ENCODE results near the gene PUS1. TPM values are rescaled to one million over a fixed set of nuclear protein-coding genes. Genes with fewer than 3 reads are reported as not detected.
A peak's percentile ranks its signal among the peaks of the same experiment; 100 is the strongest.

The PUS1 gene
- total and polyA plus RNA-seq, 9 of the 15 experiments (the other 6 are each of a cell fraction or from before 2014, with no cell fraction given) = 1.9 to 90.8 (median 30.0) TPM

DNA sequence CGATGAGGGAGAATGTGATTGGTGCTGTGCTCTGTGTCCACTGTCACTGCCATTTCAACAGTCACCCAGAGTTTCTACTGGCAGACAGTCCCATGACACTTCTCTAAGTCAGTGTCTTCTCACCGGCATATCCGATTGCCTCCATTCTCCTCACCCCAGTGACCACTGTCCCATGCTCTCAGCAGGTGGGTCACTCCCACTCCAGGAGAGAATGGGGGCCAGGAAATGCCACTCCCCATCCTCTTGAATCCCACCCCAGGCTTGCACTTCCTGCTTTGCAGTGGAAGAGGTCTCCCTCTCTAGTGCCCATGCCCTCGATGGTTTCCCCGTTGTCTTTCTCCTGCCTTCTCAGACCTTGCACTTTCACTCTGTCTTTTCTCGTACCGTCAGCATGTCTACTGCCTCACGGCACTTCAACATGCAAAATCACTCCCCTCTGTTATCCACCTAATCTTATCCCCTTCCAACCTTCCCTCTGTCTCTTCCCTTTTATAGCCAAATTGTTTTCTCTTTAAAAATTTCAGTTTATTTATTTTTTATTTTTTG is 18.5 kb downstream of the PUS1 start:
- BruUV-seq (replicated peaks) = no TSS peak
- ATAC-seq = no peak
- Histone ChIP-seq H3K27ac (ENCODE audit: extremely low read depth, low read depth, low read length) (peak overlapping the region; percentile 30; the same call in 1 of the 3 replicates), H3K4me2 (ENCODE audit: insufficient read depth, low read length) (peak overlapping the region; percentile 58), H3K79me2 (ENCODE audit: control insufficient read depth, insufficient read depth, low read length) (peaks cover 27% of the 10 kb centered on the region), H3K4me1 (replicated peaks in 1 of 2; ENCODE audit: control insufficient read depth in 2 of 2, insufficient read depth in 2 of 2, low read length in 2 of 2) (peaks cover 15 to 50% of the 10 kb centered on the region in 2 experiments), H4K20me1 (replicated peaks; ENCODE audit: control insufficient read depth, insufficient read depth, low read length) (no peaks in the 10 kb centered on the region; the same call in 1 of the 2 replicates), H3K36me3 (ENCODE audit: control insufficient read depth, insufficient read depth, low read length) (peaks cover 24% of the 10 kb centered on the region; the same call in 2 of the 3 replicates), H3K4me3 (no peak overlapping the region), H3K9me3 (replicated peaks; ENCODE audit: control insufficient read depth, insufficient read depth, low read depth, low read length) (no peaks in the 10 kb centered on the region), H3K9me1 (ENCODE audit: control insufficient read depth, insufficient read depth, low read length) (no peaks in the 10 kb centered on the region), H3K27me3 (ENCODE audit: control insufficient read depth in 2 of 2, insufficient read depth in 2 of 2, low read length in 2 of 2) (no peaks in the 10 kb centered on the region), H2AFZ (ENCODE audit: low read depth, low read length) (peak overlapping the region; percentile 64), H3K9ac (ENCODE audit: insufficient read depth in 1 of 2, low read depth in 2 of 2, low read length in 2 of 2) (peak overlapping the region; percentile 15 to 26; a peak in 2 of 4 replicates)
- TF ChIP-seq RBM25 (IDR thresholded peaks at IDR 0.05; ENCODE audit: low read depth, low read length, severe bottlenecking) = no peak
- TF ChIP-seq ZNF316 (IDR thresholded peaks at IDR 0.05) = peak; percentile 20; the same call in 1 of the 2 replicates
- no peak for TF ChIP-seq ELF1 (tag; IDR thresholded peaks at IDR 0.05)
- TF ChIP-seq ATF1 (CRISPR knock-in tag; IDR thresholded peaks at IDR 0.05) = no peak
- TF ChIP-seq ATF1 (tag; IDR thresholded peaks at IDR 0.05) = 0 out of 2 replicates have a peak, but pooled peaks have one; percentile 23
- TF ChIP-seq C11orf30 (IDR thresholded peaks at IDR 0.05; ENCODE audit: low read depth) = 0 out of 2 replicates have a peak, but pooled peaks have one; percentile 28
- TF ChIP-seq, protein P1, sequence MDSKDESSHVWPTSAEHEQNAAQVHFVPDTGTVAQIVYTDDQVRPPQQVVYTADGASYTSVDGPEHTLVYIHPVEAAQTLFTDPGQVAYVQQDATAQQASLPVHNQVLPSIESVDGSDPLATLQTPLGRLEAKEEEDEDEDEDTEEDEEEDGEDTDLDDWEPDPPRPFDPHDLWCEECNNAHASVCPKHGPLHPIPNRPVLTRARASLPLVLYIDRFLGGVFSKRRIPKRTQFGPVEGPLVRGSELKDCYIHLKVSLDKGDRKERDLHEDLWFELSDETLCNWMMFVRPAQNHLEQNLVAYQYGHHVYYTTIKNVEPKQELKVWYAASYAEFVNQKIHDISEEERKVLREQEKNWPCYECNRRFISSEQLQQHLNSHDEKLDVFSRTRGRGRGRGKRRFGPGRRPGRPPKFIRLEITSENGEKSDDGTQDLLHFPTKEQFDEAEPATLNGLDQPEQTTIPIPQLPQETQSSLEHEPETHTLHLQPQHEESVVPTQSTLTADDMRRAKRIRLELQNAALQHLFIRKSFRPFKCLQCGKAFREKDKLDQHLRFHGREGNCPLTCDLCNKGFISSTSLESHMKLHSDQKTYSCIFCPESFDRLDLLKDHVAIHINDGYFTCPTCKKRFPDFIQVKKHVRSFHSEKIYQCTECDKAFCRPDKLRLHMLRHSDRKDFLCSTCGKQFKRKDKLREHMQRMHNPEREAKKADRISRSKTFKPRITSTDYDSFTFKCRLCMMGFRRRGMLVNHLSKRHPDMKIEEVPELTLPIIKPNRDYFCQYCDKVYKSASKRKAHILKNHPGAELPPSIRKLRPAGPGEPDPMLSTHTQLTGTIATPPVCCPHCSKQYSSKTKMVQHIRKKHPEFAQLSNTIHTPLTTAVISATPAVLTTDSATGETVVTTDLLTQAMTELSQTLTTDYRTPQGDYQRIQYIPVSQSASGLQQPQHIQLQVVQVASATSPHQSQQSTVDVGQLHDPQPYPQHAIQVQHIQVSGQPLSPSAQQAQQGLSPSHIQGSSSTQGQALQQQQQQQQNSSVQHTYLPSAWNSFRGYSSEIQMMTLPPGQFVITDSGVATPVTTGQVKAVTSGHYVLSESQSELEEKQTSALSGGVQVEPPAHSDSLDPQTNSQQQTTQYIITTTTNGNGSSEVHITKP (IDR thresholded peaks at IDR 0.05; ENCODE audit: partially characterized antibody) = peak; percentile 17
- no peak for TF ChIP-seq JUN (IDR thresholded peaks at IDR 0.05; ENCODE audit: borderline replicate concordance, low read depth, low read length)
- no peak for TF ChIP-seq JUN (CRISPR knock-in tag; IDR thresholded peaks at IDR 0.05; ENCODE audit: borderline replicate concordance)
- TF ChIP-seq SMARCA5 (IDR thresholded peaks at IDR 0.05) = no peak
- peak; percentile 74 for FAIRE-seq
- in situ Hi-C loops (cut with MboI) = no loop called here
- 19% methylated on average over 8 of the region's 8 CpGs for WGBS (ENCODE audit: insufficient coverage, low coverage, missing lambda C conversion rate)
- ChIA-PET POLR2A (no interaction called here), CTCF (ENCODE audit: low intra/inter-chr PET ratio) (no interaction called here)
- intact Hi-C loops (cut with micrococcal nuclease) = loop anchor here (2.0 kb wide), 1 partner anchor 111 kb away; no protein-coding TSS in a partner anchor
- no peak for DNase-seq (ENCODE audit: extremely low read depth in 1 of 4, low spot score in 3 of 4)
